ENCODE data around the gene XYLT1.

XYLT1 gene

GRCh38 chr16:17252701-17253100 is 218.1 kb downstream of the XYLT1 start:
- DNase-seq (ENCODE audit: low read depth): no peak

- DNase-seq (ENCODE audit: low read depth): no peak
These were observed 218.7 kb downstream of the XYLT1 start for GRCh38 chr16:17252064-17252463.

- DNase-seq (ENCODE audit: low read depth): no peak
These were observed 219.3 kb downstream of the XYLT1 start for GRCh38 chr16:17251496-17251895.

GRCh38 chr16:17246974-17247732 is 223.6 kb downstream of the XYLT1 start:
- no peak for DNase-seq (ENCODE audit: low read depth)

GRCh38 chr16:17246268-17246885 is 224.4 kb downstream of the XYLT1 start:
- no peak for DNase-seq (ENCODE audit: low read depth)

GRCh38 chr16:17245776-17246175 is 225.0 kb downstream of the XYLT1 start:
- DNase-seq (ENCODE audit: low read depth): no peak

- DNase-seq (ENCODE audit: low read depth): no peak
These were observed 225.7 kb downstream of the XYLT1 start for GRCh38 chr16:17244872-17245551.

GRCh38 chr16:17241264-17241835 is 229.4 kb downstream of the XYLT1 start:
- no peak for DNase-seq (ENCODE audit: low read depth)

GRCh38 chr16:17238285-17239028 is 232.3 kb downstream of the XYLT1 start:
- no peak for DNase-seq (ENCODE audit: low read depth)

- no peak for DNase-seq (ENCODE audit: low read depth)
These were observed 233.3 kb downstream of the XYLT1 start for GRCh38 chr16:17237350-17237944.

GRCh38 chr16:17235147-17235815 is 235.5 kb downstream of the XYLT1 start:
- DNase-seq (ENCODE audit: low read depth): no peak

GRCh38 chr16:17233318-17234002 is 237.3 kb downstream of the XYLT1 start:
- DNase-seq (ENCODE audit: low read depth): no peak

- DNase-seq (ENCODE audit: low read depth): no peak
These were observed 238.3 kb downstream of the XYLT1 start for GRCh38 chr16:17232487-17232886.

- no peak for DNase-seq (ENCODE audit: low read depth)
These were observed 238.8 kb downstream of the XYLT1 start for GRCh38 chr16:17231972-17232371.

GRCh38 chr16:17230932-17231581 is 239.7 kb downstream of the XYLT1 start:
- no peak for DNase-seq (ENCODE audit: low read depth)

- no peak for DNase-seq (ENCODE audit: low read depth)
These were observed 241.0 kb downstream of the XYLT1 start for GRCh38 chr16:17229766-17230165.

GRCh38 chr16:17229131-17229530 is 241.6 kb downstream of the XYLT1 start:
- DNase-seq (ENCODE audit: low read depth): no peak

- no peak for DNase-seq (ENCODE audit: low read depth)
These were observed 242.1 kb downstream of the XYLT1 start for GRCh38 chr16:17228708-17229055.

- no peak for DNase-seq (ENCODE audit: low read depth)
These were observed 242.6 kb downstream of the XYLT1 start for GRCh38 chr16:17228048-17228707.

GRCh38 chr16:17227278-17227677 is 243.5 kb downstream of the XYLT1 start:
- DNase-seq (ENCODE audit: low read depth): no peak

Measured in stimulated activated CD8-positive, alpha-beta memory T cell treated with anti-CD3 and anti-CD28 coated beads, Interleukin-15, amount 100 ng/mL, for 24 hours (primary cell).